Measurements from ENCODE around the gene FCGR1A.
"Not testable (repeated sequence)": the region's sequence is repeated elsewhere in the genome, so short reads cannot be mapped to it uniquely, and the experiment has no call there.

GRCh38 chr1:149783289-149783688 is 795 bp downstream of the FCGR1A start:
- TF ChIP-seq POLR2A, CTCF (IDR thresholded peaks at IDR 0.05): not testable (repeated sequence)
